ENCODE results near the gene S100A4. TPM values are rescaled to one million over a fixed set of nuclear protein-coding genes. Genes with fewer than 3 reads are reported as not detected.

S100A4 gene
- polyA plus RNA-seq, 1 donor from 2014 or later, result not detected

- H3K4me3 ChIP-seq (ENCODE audit: low read length), result no peak overlapping the region
- no peaks in the 10 kb centered on the region for H3K9me2 ChIP-seq (ENCODE audit: insufficient read depth, low read length)
- H3K27me3 ChIP-seq (ENCODE audit: insufficient read depth, low read depth, low read length), result no peaks in the 10 kb centered on the region
- no peak overlapping the region for H3K9ac ChIP-seq (ENCODE audit: low read length)
- H4K20me1 ChIP-seq (ENCODE audit: insufficient read depth), result no peaks in the 10 kb centered on the region
- no peaks in the 10 kb centered on the region for H3K9me3 ChIP-seq (ENCODE audit: low read length)
- H3K79me2 ChIP-seq (replicated peaks; ENCODE audit: insufficient read depth, low read length), result no peaks in the 10 kb centered on the region
- no peak overlapping the region for H3K27ac ChIP-seq (ENCODE audit: low read length)
- H2AFZ ChIP-seq (ENCODE audit: low read depth, low read length), result no peak overlapping the region
- no peaks in the 10 kb centered on the region for H3K36me3 ChIP-seq (ENCODE audit: insufficient read depth, low read length)
- no peak overlapping the region for H3K4me2 ChIP-seq (ENCODE audit: low read length)
- no peaks in the 10 kb centered on the region for H3F3A ChIP-seq (ENCODE audit: insufficient read depth, low read length, poor library complexity, severe bottlenecking)
- TF ChIP-seq RAD21 (conservative IDR thresholded peaks at IDR 0.05) (no peak), TAF1 (IDR thresholded peaks at IDR 0.05; ENCODE audit: low read depth) (no peak), MXI1 (conservative IDR thresholded peaks at IDR 0.05; ENCODE audit: poor library complexity, severe bottlenecking) (no peak), EP300 (conservative IDR thresholded peaks at IDR 0.05; ENCODE audit: poor library complexity, severe bottlenecking) (no peak), CTCF (IDR thresholded peaks at IDR 0.05; ENCODE audit: poor library complexity, severe bottlenecking) (no peak), POLR2AphosphoS5 (IDR thresholded peaks at IDR 0.05) (no peak)
Observed at GRCh38 chr1:153578936-153579335, 33.3 kb upstream of the S100A4 start.

- no peak overlapping the region for H3K4me3 ChIP-seq (ENCODE audit: low read length)
- no peaks in the 10 kb centered on the region for H3K79me2 ChIP-seq (replicated peaks; ENCODE audit: insufficient read depth, low read length)
- H3K9me2 ChIP-seq (ENCODE audit: insufficient read depth, low read length), result no peaks in the 10 kb centered on the region
- H4K20me1 ChIP-seq (ENCODE audit: insufficient read depth), result no peaks in the 10 kb centered on the region
- no peaks in the 10 kb centered on the region for H3K36me3 ChIP-seq (ENCODE audit: insufficient read depth, low read length)
- H3K9me3 ChIP-seq (ENCODE audit: low read length), result no peaks in the 10 kb centered on the region
- TF ChIP-seq EP300 (conservative IDR thresholded peaks at IDR 0.05; ENCODE audit: poor library complexity, severe bottlenecking) (no peak), SMC3 (conservative IDR thresholded peaks at IDR 0.05; ENCODE audit: poor library complexity) (no peak), REST (IDR thresholded peaks at IDR 0.05; ENCODE audit: borderline replicate concordance) (no peak), POLR2AphosphoS5 (IDR thresholded peaks at IDR 0.05) (no peak), RAD21 (conservative IDR thresholded peaks at IDR 0.05) (no peak), EZH2 (IDR thresholded peaks at IDR 0.05; ENCODE audit: borderline replicate concordance, insufficient read depth, low read length, poor library complexity, severe bottlenecking) (no peak), MXI1 (conservative IDR thresholded peaks at IDR 0.05; ENCODE audit: poor library complexity, severe bottlenecking) (no peak), CTCF (IDR thresholded peaks at IDR 0.05; ENCODE audit: poor library complexity, severe bottlenecking) (no peak)
- H3K4me2 ChIP-seq (ENCODE audit: low read length), result no peak overlapping the region
- H3K27ac ChIP-seq (ENCODE audit: low read length), result no peak overlapping the region
- H3F3A ChIP-seq (ENCODE audit: insufficient read depth, low read length, poor library complexity, severe bottlenecking), result no peaks in the 10 kb centered on the region
- no peak overlapping the region for H3K9ac ChIP-seq (ENCODE audit: low read length)
- H2AFZ ChIP-seq (ENCODE audit: low read depth, low read length), result no peak overlapping the region
- no peaks in the 10 kb centered on the region for H3K27me3 ChIP-seq (ENCODE audit: insufficient read depth, low read depth, low read length)
Observed at GRCh38 chr1:153578490-153578889, 32.9 kb upstream of the S100A4 start.
